ENCODE results near the gene KCNK1. TPM values are rescaled to one million over a fixed set of nuclear protein-coding genes. Genes with fewer than 3 reads are reported as not detected.

Gene KCNK1
- total RNA-seq, 6 experiments from 2014 or later, result 1.1 to 7.6 (median 3.6) TPM

DNA sequence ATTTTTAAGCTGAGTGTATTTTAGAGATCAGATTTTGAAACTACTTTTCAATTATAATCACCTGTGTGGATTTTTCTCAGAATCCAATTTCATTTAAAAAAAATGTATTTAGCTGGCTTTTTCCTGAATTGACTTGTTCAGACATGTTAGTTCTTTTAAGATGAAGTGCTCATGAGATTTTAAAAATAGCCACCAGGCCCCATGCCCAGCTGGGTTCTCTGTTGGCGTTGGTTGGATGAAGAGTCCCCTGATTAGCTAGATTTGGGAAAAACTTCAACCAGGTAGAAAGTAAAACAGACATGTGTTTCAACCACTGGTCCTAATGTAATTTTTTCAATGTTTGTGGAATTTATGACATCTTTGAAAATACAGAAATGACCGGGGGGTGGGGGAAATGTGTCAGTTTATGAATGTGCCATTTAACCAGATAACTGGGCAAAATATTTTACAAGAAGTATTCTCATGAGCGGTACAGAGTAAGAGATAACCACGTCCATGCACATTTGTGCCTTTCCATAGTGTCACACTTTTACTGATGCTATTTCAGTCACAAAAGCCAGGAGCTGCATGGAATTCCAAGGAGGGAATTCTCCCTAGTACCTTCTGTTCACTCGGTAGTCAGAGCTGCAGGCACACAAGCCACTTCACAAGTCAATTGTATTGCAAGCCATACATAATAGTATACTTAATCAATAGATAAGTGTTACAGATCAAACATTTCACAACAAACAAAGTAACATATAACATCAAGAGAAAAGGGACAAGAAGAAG, 51.1 kb downstream of the KCNK1 start:
- no peaks in the 10 kb centered on the region for H3K4me1 ChIP-seq
- intact Hi-C loops (cut with DNase I), result no loop called here
- no peak for TF ChIP-seq POLR2A (IDR thresholded peaks at IDR 0.05)
- TF ChIP-seq, protein P1, sequence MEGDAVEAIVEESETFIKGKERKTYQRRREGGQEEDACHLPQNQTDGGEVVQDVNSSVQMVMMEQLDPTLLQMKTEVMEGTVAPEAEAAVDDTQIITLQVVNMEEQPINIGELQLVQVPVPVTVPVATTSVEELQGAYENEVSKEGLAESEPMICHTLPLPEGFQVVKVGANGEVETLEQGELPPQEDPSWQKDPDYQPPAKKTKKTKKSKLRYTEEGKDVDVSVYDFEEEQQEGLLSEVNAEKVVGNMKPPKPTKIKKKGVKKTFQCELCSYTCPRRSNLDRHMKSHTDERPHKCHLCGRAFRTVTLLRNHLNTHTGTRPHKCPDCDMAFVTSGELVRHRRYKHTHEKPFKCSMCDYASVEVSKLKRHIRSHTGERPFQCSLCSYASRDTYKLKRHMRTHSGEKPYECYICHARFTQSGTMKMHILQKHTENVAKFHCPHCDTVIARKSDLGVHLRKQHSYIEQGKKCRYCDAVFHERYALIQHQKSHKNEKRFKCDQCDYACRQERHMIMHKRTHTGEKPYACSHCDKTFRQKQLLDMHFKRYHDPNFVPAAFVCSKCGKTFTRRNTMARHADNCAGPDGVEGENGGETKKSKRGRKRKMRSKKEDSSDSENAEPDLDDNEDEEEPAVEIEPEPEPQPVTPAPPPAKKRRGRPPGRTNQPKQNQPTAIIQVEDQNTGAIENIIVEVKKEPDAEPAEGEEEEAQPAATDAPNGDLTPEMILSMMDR (IDR thresholded peaks at IDR 0.05), result no peak
- DNase-seq, result no peak
- no peak for ATAC-seq
- no peaks in the 10 kb centered on the region for H3K9me3 ChIP-seq
- no peak overlapping the region for H3K4me3 ChIP-seq
- H3K27ac ChIP-seq, result no peak overlapping the region
- WGBS (ENCODE audit: insufficient coverage, low coverage, low lambda C conversion rate, missing lambda C conversion rate), result 90% methylated on average over 5 of the region's 5 CpGs
- H3K27me3 ChIP-seq, result no peaks in the 10 kb centered on the region
- no peaks in the 10 kb centered on the region for H3K36me3 ChIP-seq

DNA sequence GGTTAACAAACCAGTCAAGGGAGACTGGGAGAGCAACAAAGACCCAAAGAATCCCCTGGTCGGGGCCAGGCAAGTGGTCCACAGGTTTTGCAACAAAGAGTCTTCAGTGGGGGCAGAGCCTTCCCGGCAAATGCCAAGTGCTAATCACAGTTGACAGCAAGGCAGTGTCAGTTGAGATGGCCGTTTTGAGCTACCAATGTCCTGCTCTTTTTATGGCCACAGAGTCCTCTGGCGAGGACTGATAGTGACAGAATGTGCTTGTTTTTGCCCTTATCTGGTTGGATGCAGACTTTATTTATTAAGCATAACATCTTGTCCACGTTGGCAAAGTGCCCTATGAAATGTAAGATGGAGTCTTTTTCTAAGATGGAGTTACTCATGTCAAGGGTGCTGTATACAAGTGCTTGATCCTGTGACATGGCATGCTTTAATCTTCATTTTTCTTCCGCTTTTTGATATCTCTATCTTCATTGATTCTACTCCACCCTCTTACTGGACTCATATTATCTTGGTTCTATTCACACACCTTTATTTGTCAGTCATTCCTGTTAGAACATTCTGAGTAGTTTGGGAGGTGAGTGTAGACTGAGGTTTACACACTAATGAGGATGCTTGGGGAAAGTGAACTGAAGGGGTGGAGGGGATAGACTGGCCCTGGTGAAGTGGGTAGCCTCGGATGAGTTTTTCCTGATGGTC, 51.8 kb downstream of the KCNK1 start:
- no peaks in the 10 kb centered on the region for H3K36me3 ChIP-seq
- no peak overlapping the region for H3K4me3 ChIP-seq
- intact Hi-C loops (cut with DNase I), result no loop called here
- WGBS (ENCODE audit: insufficient coverage, low coverage, low lambda C conversion rate, missing lambda C conversion rate), result 60% methylated on average over 5 of the region's 7 CpGs
- ATAC-seq (no peak), DNase-seq (no peak)
- H3K9me3 ChIP-seq, result no peaks in the 10 kb centered on the region
- no peak overlapping the region for H3K27ac ChIP-seq
- no peaks in the 10 kb centered on the region for H3K27me3 ChIP-seq
- TF ChIP-seq POLR2A (IDR thresholded peaks at IDR 0.05), result no peak
- TF ChIP-seq, protein P1 (IDR thresholded peaks at IDR 0.05), result no peak
- H3K4me1 ChIP-seq, result no peaks in the 10 kb centered on the region

DNA sequence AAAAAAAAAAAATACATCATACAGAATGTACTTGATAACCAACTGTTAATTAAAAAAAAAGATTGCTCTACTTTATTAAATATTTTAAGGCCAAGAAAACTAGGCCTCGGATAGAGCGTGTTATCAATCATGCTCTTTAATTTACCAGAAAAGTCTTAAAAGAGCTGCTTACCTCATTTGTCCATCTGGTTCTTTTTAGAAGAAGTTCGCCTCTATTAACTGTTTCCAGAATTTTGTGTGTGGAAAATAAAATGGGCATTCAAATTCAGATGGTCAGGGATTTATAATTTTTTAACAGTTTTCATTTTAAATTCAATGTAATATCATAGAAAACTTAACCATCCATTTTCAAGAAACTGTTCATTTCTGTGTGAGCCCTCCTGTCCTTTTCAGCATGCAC, 53.8 kb downstream of the KCNK1 start:
- Histone ChIP-seq H3K9me3 (no peaks in the 10 kb centered on the region), H3K4me1 (peaks cover 0 to 1% (median 0%) of the 10 kb centered on the region in 4 donors), H3K4me3 (no peak overlapping the region), H3K27me3 (no peaks in the 10 kb centered on the region), H3K36me3 (no peaks in the 10 kb centered on the region), H3K27ac (no peak overlapping the region)
- 79% methylated on average over 3 of the region's 3 CpGs for WGBS (ENCODE audit: insufficient coverage, low coverage, low lambda C conversion rate, missing lambda C conversion rate)
- no peak for ATAC-seq
- TF ChIP-seq, protein P1 (IDR thresholded peaks at IDR 0.05), result no peak
- TF ChIP-seq POLR2A (IDR thresholded peaks at IDR 0.05), result no peak
- intact Hi-C loops (cut with DNase I), result no loop called here
- DNase-seq, result no peak

DNA sequence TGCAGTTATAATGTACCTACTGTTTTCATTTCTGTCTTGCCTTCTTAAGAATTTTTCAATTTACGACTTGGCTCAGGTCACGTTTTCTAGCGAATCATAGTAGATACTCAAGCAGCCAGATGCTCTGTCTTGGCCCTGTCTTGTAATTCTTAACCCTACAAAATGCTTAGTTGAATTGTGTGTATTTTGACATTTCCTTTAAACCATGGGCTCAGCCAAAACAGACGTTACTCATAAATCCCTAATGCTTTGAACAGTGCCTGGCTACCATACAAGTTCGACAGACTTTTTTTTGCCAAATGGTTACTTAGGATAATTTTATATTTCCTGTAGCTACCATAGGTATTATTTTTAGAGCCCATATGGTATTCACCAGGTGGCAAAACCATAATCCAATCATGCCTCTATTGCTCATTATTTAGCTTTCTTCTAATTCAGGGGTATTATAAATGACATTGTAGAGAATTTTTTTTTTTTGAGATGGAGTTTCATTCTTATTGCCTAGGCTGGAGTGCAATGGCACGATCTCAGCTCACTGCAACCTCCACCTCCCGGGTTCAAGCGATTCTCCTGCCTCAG, 54.3 kb downstream of the KCNK1 start:
- Histone ChIP-seq H3K27ac (no peak overlapping the region), H3K27me3 (no peaks in the 10 kb centered on the region), H3K36me3 (no peaks in the 10 kb centered on the region), H3K4me3 (no peak overlapping the region), H3K4me1 (peaks cover 0 to 6% (median 0%) of the 10 kb centered on the region in 4 donors), H3K9me3 (no peaks in the 10 kb centered on the region)
- no peak for ATAC-seq
- WGBS (ENCODE audit: insufficient coverage, low coverage, low lambda C conversion rate, missing lambda C conversion rate), result 61% methylated on average over 7 of the region's 8 CpGs
- intact Hi-C loops (cut with DNase I), result no loop called here
- no peak for TF ChIP-seq POLR2A (IDR thresholded peaks at IDR 0.05)
- TF ChIP-seq, protein P1 (IDR thresholded peaks at IDR 0.05), result no peak
- no peak for DNase-seq
